ENCODE measurements around the gene MYO10. TPM values are rescaled to one million over a fixed set of nuclear protein-coding genes. Genes with fewer than 3 reads are reported as not detected.

The MYO10 gene
- total RNA-seq, 1 donor from 2014 or later: 1.0 TPM

GRCh38 chr5:16963821-16964220 is 27.7 kb upstream of the MYO10 start:
- Mint-ChIP-seq H3K27me3 (ENCODE audit: low read depth) (no peaks in the 10 kb centered on the region), H3K27ac (no peak overlapping the region), H3K9me3 (no peaks in the 10 kb centered on the region), H3K36me3 (ENCODE audit: low read depth) (no peaks in the 10 kb centered on the region), H3K4me1 (ENCODE audit: low read depth) (no peaks in the 10 kb centered on the region), H3K4me3 (ENCODE audit: low read depth) (no peak overlapping the region)
- DNase-seq (ENCODE audit: low spot score): no peak
- intact Hi-C loops (cut with micrococcal nuclease): no loop called here

DNA sequence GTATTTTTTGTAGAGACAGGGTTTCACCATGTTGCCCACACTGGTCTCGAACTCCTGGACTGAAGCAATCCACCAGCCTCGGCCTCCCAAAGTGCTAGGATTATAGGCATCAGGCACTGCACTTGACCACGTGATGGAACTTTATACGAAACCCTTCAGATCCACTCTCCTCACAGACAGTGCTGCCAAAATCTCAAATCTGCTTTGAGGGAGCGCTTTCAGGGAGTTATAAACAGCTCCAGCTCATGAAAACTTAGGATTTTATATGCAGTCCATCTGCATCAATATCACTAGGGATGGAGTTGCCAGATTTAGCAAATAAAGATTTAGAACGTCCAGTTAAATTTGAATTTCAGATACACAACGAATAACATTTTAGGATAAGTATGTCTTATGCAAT is 25.0 kb upstream of the MYO10 start:
- no peaks in the 10 kb centered on the region for H3K27me3 Mint-ChIP-seq (ENCODE audit: low read depth)

GRCh38 chr5:16957304-16958196 is 21.5 kb upstream of the MYO10 start:
- Mint-ChIP-seq H3K4me1 (ENCODE audit: low read depth) (no peaks in the 10 kb centered on the region), H3K4me3 (ENCODE audit: low read depth) (no peak overlapping the region), H3K36me3 (ENCODE audit: low read depth) (no peaks in the 10 kb centered on the region), H3K27me3 (ENCODE audit: low read depth) (no peaks in the 10 kb centered on the region), H3K9me3 (no peaks in the 10 kb centered on the region), H3K27ac (no peak overlapping the region)
- no peak for DNase-seq (ENCODE audit: low spot score)
- intact Hi-C loops (cut with micrococcal nuclease): no loop called here

More for the DNA sequence above, 25.0 kb upstream of the MYO10 start:
- H3K36me3 Mint-ChIP-seq (ENCODE audit: low read depth): no peaks in the 10 kb centered on the region
- H3K27ac Mint-ChIP-seq: no peak overlapping the region
- no peaks in the 10 kb centered on the region for H3K4me1 Mint-ChIP-seq (ENCODE audit: low read depth)
- no peak overlapping the region for H3K4me3 Mint-ChIP-seq (ENCODE audit: low read depth)
- intact Hi-C loops (cut with micrococcal nuclease): no loop called here
- H3K9me3 Mint-ChIP-seq: no peaks in the 10 kb centered on the region
- no peak for DNase-seq (ENCODE audit: low spot score)

- Mint-ChIP-seq H3K4me3 (ENCODE audit: low read depth) (no peak overlapping the region), H3K27me3 (ENCODE audit: low read depth) (no peaks in the 10 kb centered on the region), H3K9me3 (peaks cover 9% of the 10 kb centered on the region), H3K36me3 (ENCODE audit: low read depth) (no peaks in the 10 kb centered on the region), H3K27ac (no peak overlapping the region), H3K4me1 (ENCODE audit: low read depth) (no peaks in the 10 kb centered on the region)
- DNase-seq (ENCODE audit: low spot score): no peak
- intact Hi-C loops (cut with micrococcal nuclease): no loop called here
Measured at GRCh38 chr5:16953729-16954128, 17.6 kb upstream of the MYO10 start.

- no peak overlapping the region for H3K4me3 Mint-ChIP-seq (ENCODE audit: low read depth)
- peaks cover 9% of the 10 kb centered on the region for H3K9me3 Mint-ChIP-seq
- H3K4me1 Mint-ChIP-seq (ENCODE audit: low read depth): no peaks in the 10 kb centered on the region
- H3K27ac Mint-ChIP-seq: no peak overlapping the region
- no peaks in the 10 kb centered on the region for H3K27me3 Mint-ChIP-seq (ENCODE audit: low read depth)
- no peaks in the 10 kb centered on the region for H3K36me3 Mint-ChIP-seq (ENCODE audit: low read depth)
- DNase-seq (ENCODE audit: low spot score): no peak
- intact Hi-C loops (cut with micrococcal nuclease): no loop called here
Measured at GRCh38 chr5:16952968-16953671, 17.0 kb upstream of the MYO10 start.

GRCh38 chr5:16946725-16947124 is 10.6 kb upstream of the MYO10 start:
- Mint-ChIP-seq H3K9me3 (peaks cover 32% of the 10 kb centered on the region), H3K4me3 (ENCODE audit: low read depth) (no peak overlapping the region), H3K36me3 (ENCODE audit: low read depth) (no peaks in the 10 kb centered on the region), H3K27me3 (ENCODE audit: low read depth) (no peaks in the 10 kb centered on the region), H3K4me1 (ENCODE audit: low read depth) (no peaks in the 10 kb centered on the region), H3K27ac (no peak overlapping the region)
- intact Hi-C loops (cut with micrococcal nuclease): no loop called here
- no peak for DNase-seq (ENCODE audit: low spot score)

- DNase-seq (ENCODE audit: low spot score): no peak
- intact Hi-C loops (cut with micrococcal nuclease): no loop called here
- no peaks in the 10 kb centered on the region for H3K4me1 Mint-ChIP-seq (ENCODE audit: low read depth)
- H3K9me3 Mint-ChIP-seq: peaks cover 32% of the 10 kb centered on the region
- no peaks in the 10 kb centered on the region for H3K36me3 Mint-ChIP-seq (ENCODE audit: low read depth)
- no peak overlapping the region for H3K27ac Mint-ChIP-seq
- H3K27me3 Mint-ChIP-seq (ENCODE audit: low read depth): peaks cover 4% of the 10 kb centered on the region
- H3K4me3 Mint-ChIP-seq (ENCODE audit: low read depth): no peak overlapping the region
Measured at GRCh38 chr5:16944816-16945562, 8.9 kb upstream of the MYO10 start.

GRCh38 chr5:16943846-16944678 is 8.0 kb upstream of the MYO10 start:
- Mint-ChIP-seq H3K27me3 (ENCODE audit: low read depth) (peaks cover 7% of the 10 kb centered on the region), H3K4me3 (ENCODE audit: low read depth) (no peak overlapping the region), H3K4me1 (ENCODE audit: low read depth) (no peaks in the 10 kb centered on the region), H3K36me3 (ENCODE audit: low read depth) (no peaks in the 10 kb centered on the region), H3K27ac (no peak overlapping the region), H3K9me3 (peaks cover 24% of the 10 kb centered on the region)
- no peak for DNase-seq (ENCODE audit: low spot score)
- intact Hi-C loops (cut with micrococcal nuclease): no loop called here

- no peak for DNase-seq (ENCODE audit: low spot score)
- intact Hi-C loops (cut with micrococcal nuclease): loop anchor here (2.0 to 5.0 kb wide), 2 partner anchors 55 to 150 kb away; no protein-coding TSS in a partner anchor
- H3K9me3 Mint-ChIP-seq: no peaks in the 10 kb centered on the region
- H3K4me3 Mint-ChIP-seq (ENCODE audit: low read depth): peak overlapping the region; percentile 28
- no peak overlapping the region for H3K27ac Mint-ChIP-seq
- peaks cover 28% of the 10 kb centered on the region for H3K4me1 Mint-ChIP-seq (ENCODE audit: low read depth)
- peaks cover 57% of the 10 kb centered on the region for H3K27me3 Mint-ChIP-seq (ENCODE audit: low read depth)
- H3K36me3 Mint-ChIP-seq (ENCODE audit: low read depth): no peaks in the 10 kb centered on the region
Measured at GRCh38 chr5:16937503-16938161, 1.5 kb upstream of the MYO10 start.

GRCh38 chr5:16936989-16937438 is 926 bp upstream of the MYO10 start:
- Mint-ChIP-seq H3K4me3 (ENCODE audit: low read depth) (peak overlapping the region; percentile 28), H3K9me3 (no peaks in the 10 kb centered on the region), H3K36me3 (ENCODE audit: low read depth) (no peaks in the 10 kb centered on the region)

GRCh38 chr5:16935231-16936149 is 598 bp downstream of the MYO10 start:
- Mint-ChIP-seq H3K27ac (no peak overlapping the region), H3K4me1 (ENCODE audit: low read depth) (peaks cover 28% of the 10 kb centered on the region), H3K9me3 (no peaks in the 10 kb centered on the region), H3K36me3 (ENCODE audit: low read depth) (no peaks in the 10 kb centered on the region), H3K4me3 (ENCODE audit: low read depth) (peak overlapping the region; percentile 80), H3K27me3 (ENCODE audit: low read depth) (peaks cover 67% of the 10 kb centered on the region)
- peak; percentile 10 for DNase-seq (ENCODE audit: low spot score)
- intact Hi-C loops (cut with micrococcal nuclease): loop anchor here (2.0 to 5.0 kb wide), 2 partner anchors 57 to 148 kb away; no protein-coding TSS in a partner anchor

More at GRCh38 chr5:16936989-16937438, 926 bp upstream of the MYO10 start:
- peaks cover 28% of the 10 kb centered on the region for H3K4me1 Mint-ChIP-seq (ENCODE audit: low read depth)
- peaks cover 63% of the 10 kb centered on the region for H3K27me3 Mint-ChIP-seq (ENCODE audit: low read depth)
- H3K27ac Mint-ChIP-seq: no peak overlapping the region
- intact Hi-C loops (cut with micrococcal nuclease): loop anchor here (2.0 to 5.0 kb wide), 2 partner anchors 56 to 150 kb away; no protein-coding TSS in a partner anchor
- DNase-seq (ENCODE audit: low spot score): no peak

All from activated T-helper 2 cell treated with anti-CD3 and anti-CD28 coated beads, Interferon-gamma antibody, Interleukin-2, Interleukin-4, amounts not matched to agents 10 μg/mL and 5 μg/mL and 100 μg/mL, durations not matched to agents 14 hours and 24 hours and 36 hours (primary cell).